Measurements from ENCODE around the gene CSAD. TPM values are rescaled to one million over a fixed set of nuclear protein-coding genes. Genes with fewer than 3 reads are reported as not detected.
A peak's percentile ranks its signal among the peaks of the same experiment; 100 is the strongest.

CSAD gene
- total RNA-seq, 4 donors from 2014 or later = 4.1 to 67.6 (median 42.6) TPM

- H3K4me3 ChIP-seq = no peak overlapping the region
- DNase-seq = no peak
- H3K4me1 ChIP-seq = no peaks in the 10 kb centered on the region
- intact Hi-C loops (cut with DNase I; ENCODE audit: low total_unique reads) = no loop called here
- no peak overlapping the region for H3K27ac ChIP-seq
- H3K9me3 ChIP-seq = no peaks in the 10 kb centered on the region
- H3K36me3 ChIP-seq = no peaks in the 10 kb centered on the region
- TF ChIP-seq POLR2A (IDR thresholded peaks at IDR 0.05) = no peak
- TF ChIP-seq, protein P1, sequence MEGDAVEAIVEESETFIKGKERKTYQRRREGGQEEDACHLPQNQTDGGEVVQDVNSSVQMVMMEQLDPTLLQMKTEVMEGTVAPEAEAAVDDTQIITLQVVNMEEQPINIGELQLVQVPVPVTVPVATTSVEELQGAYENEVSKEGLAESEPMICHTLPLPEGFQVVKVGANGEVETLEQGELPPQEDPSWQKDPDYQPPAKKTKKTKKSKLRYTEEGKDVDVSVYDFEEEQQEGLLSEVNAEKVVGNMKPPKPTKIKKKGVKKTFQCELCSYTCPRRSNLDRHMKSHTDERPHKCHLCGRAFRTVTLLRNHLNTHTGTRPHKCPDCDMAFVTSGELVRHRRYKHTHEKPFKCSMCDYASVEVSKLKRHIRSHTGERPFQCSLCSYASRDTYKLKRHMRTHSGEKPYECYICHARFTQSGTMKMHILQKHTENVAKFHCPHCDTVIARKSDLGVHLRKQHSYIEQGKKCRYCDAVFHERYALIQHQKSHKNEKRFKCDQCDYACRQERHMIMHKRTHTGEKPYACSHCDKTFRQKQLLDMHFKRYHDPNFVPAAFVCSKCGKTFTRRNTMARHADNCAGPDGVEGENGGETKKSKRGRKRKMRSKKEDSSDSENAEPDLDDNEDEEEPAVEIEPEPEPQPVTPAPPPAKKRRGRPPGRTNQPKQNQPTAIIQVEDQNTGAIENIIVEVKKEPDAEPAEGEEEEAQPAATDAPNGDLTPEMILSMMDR (IDR thresholded peaks at IDR 0.05) = no peak
- no peaks in the 10 kb centered on the region for H3K27me3 ChIP-seq
These were observed 19.4 kb downstream of the CSAD start for GRCh38 chr12:53161119-53161911.

GRCh38 chr12:53160673-53161072, 20.1 kb downstream of the CSAD start:
- no peak overlapping the region for H3K27ac ChIP-seq
- no peaks in the 10 kb centered on the region for H3K4me1 ChIP-seq
- no peak overlapping the region for H3K4me3 ChIP-seq
- no peak for DNase-seq
- no peak for TF ChIP-seq POLR2A (IDR thresholded peaks at IDR 0.05)
- TF ChIP-seq, protein P1 (IDR thresholded peaks at IDR 0.05) = no peak
- no peaks in the 10 kb centered on the region for H3K27me3 ChIP-seq
- intact Hi-C loops (cut with DNase I; ENCODE audit: low total_unique reads) = no loop called here
- no peaks in the 10 kb centered on the region for H3K9me3 ChIP-seq
- H3K36me3 ChIP-seq = no peaks in the 10 kb centered on the region

GRCh38 chr12:53160000-53160399, 20.7 kb downstream of the CSAD start:
- Histone ChIP-seq H3K4me1 (no peaks in the 10 kb centered on the region), H3K9me3 (no peaks in the 10 kb centered on the region), H3K4me3 (no peak overlapping the region), H3K36me3 (no peaks in the 10 kb centered on the region), H3K27ac (no peak overlapping the region), H3K27me3 (no peaks in the 10 kb centered on the region)
- no peak for DNase-seq
- intact Hi-C loops (cut with DNase I; ENCODE audit: low total_unique reads) = no loop called here
- TF ChIP-seq, protein P1 (IDR thresholded peaks at IDR 0.05) = no peak
- TF ChIP-seq POLR2A (IDR thresholded peaks at IDR 0.05) = no peak

- no peak overlapping the region for H3K27ac ChIP-seq
- intact Hi-C loops (cut with DNase I; ENCODE audit: low total_unique reads) = no loop called here
These were observed 21.4 kb downstream of the CSAD start for GRCh38 chr12:53159195-53159839.

More at GRCh38 chr12:53159195-53159839, 21.4 kb downstream of the CSAD start:
- Histone ChIP-seq H3K36me3 (no peaks in the 10 kb centered on the region), H3K9me3 (no peaks in the 10 kb centered on the region), H3K4me3 (no peak overlapping the region), H3K27me3 (no peaks in the 10 kb centered on the region), H3K4me1 (no peaks in the 10 kb centered on the region)
- no peak for TF ChIP-seq POLR2A (IDR thresholded peaks at IDR 0.05)
- TF ChIP-seq, protein P1 (IDR thresholded peaks at IDR 0.05) = peak; percentile 90 to 96 (median 94)
- DNase-seq = peak; percentile 85 to 87

Data from uterus (tissue), 4 donors.